GM23338 (cell line): ENCODE data around the gene RMI1. TPM values are rescaled to one million over a fixed set of nuclear protein-coding genes. Genes with fewer than 3 reads are reported as not detected.

Experiments
- ATAC-seq: fragments of 200-7000 bp; cut with Tn5 transposase; 3 replicates; pipeline ENCODE4 v1.9.1; 2020
- DNase-seq: peaks from one replicate; pipeline ENCODE4 v3.0.0-alpha.2; 2015; ENCODE audit warnings: low spot score
- H2AFZ ChIP-seq: fragments of 200-600 bp; sonication (generic); 2 replicates; pipeline ENCODE4 v1.8.0; 2016; ENCODE audit warnings: antibody characterized with exemption, mild to moderate bottlenecking, moderate library complexity
- H3F3A ChIP-seq: fragments of 200-600 bp; sonication (generic); replicated peaks from 2 replicates; pipeline ENCODE4 v1.8.0; 2017; ENCODE audit warnings: antibody characterized with exemption, mixed run types, low read depth
- H3K27ac ChIP-seq: fragments of 200-600 bp; sonication (generic); 2 replicates; pipeline ENCODE4 v1.6.1; 2016; ENCODE audit warnings: low read depth
- H3K27me3 ChIP-seq: fragments of 200-600 bp; sonication (generic); 2 replicates; pipeline ENCODE4 v1.8.0; 2016; ENCODE audit warnings: mild to moderate bottlenecking, mixed run types, moderate library complexity; ENCODE audit not compliant: insufficient read depth
- H3K36me3 ChIP-seq: fragments of 200-600 bp; sonication (generic); 2 replicates; pipeline ENCODE4 v1.8.0; 2016; ENCODE audit warnings: mild to moderate bottlenecking; ENCODE audit not compliant: insufficient read depth
- H3K4me1 ChIP-seq: fragments of 200-600 bp; sonication (generic); 2 replicates; pipeline ENCODE4 v1.8.0; 2016; ENCODE audit warnings: mild to moderate bottlenecking, moderate library complexity; ENCODE audit not compliant: insufficient read depth
- H3K4me2 ChIP-seq: fragments of 200-600 bp; sonication (generic); 2 replicates; pipeline ENCODE4 v1.7.1; 2017; ENCODE audit warnings: mixed run types
- H3K4me3 ChIP-seq: fragments of 200-600 bp; sonication (generic); 2 replicates; pipeline ENCODE4 v1.6.1; 2016; ENCODE audit warnings: mixed run types
- H3K79me2 ChIP-seq: fragments of 200-600 bp; sonication (generic); replicated peaks from 2 replicates; pipeline ENCODE4 v1.8.0; 2017; ENCODE audit warnings: mild to moderate bottlenecking; ENCODE audit not compliant: insufficient read depth
- H3K9me2 ChIP-seq: fragments of 200-600 bp; sonication (generic); 2 replicates; pipeline ENCODE4 v1.8.0; 2017; ENCODE audit not compliant: insufficient read depth
- H4K20me1 ChIP-seq: fragments of 200-600 bp; sonication (generic); replicated peaks from 2 replicates; pipeline ENCODE4 v1.8.0; 2017; ENCODE audit warnings: mild to moderate bottlenecking; ENCODE audit not compliant: insufficient read depth
- H3K27ac Mint-ChIP-seq: 2 replicates; pipeline ENCODE4 v1.8.0; 2020; ENCODE audit warnings: inconsistent platforms, mild to moderate bottlenecking, moderate library complexity, mixed read lengths
- H3K27me3 Mint-ChIP-seq: 3 replicates; pipeline ENCODE4 v1.8.0; 2022; ENCODE audit warnings: low read depth, mild to moderate bottlenecking, moderate library complexity, mixed read lengths, inconsistent platforms; ENCODE audit not compliant: insufficient read depth, poor library complexity
- H3K36me3 Mint-ChIP-seq: 3 replicates; pipeline ENCODE4 v1.8.0; 2021; ENCODE audit warnings: low read depth, mild to moderate bottlenecking, inconsistent platforms, moderate library complexity, mixed read lengths
- H3K4me1 Mint-ChIP-seq: 3 replicates; pipeline ENCODE4 v1.8.0; 2020; ENCODE audit warnings: mild to moderate bottlenecking, inconsistent platforms, mixed read lengths
- H3K4me3 Mint-ChIP-seq: 3 replicates; pipeline ENCODE4 v1.8.0; 2021; ENCODE audit warnings: moderate library complexity, mild to moderate bottlenecking, inconsistent platforms, mixed read lengths
- H3K9me3 Mint-ChIP-seq: 3 replicates; pipeline ENCODE4 v1.8.0; 2020; ENCODE audit warnings: moderate library complexity, mild to moderate bottlenecking, inconsistent platforms, mixed read lengths
- CREB1 ChIP-seq: fragments of 250-450 bp; sonication (Bioruptor Pico); IDR thresholded peaks from 2 replicates; pipeline ENCODE4 v1.5.0; 2020; ENCODE audit warnings: low read depth, mild to moderate bottlenecking, moderate library complexity
- CTCF ChIP-seq, 2 experiments: fragments of 200-600 bp in 1 of 2; sonication (generic) in 1 of 2; conservative IDR thresholded peaks; 2 replicates each; pipeline versions ENCODE4 v1.5.1 to v1.6.1; 2016 to 2017; ENCODE audit warnings: antibody characterized with exemption in 2 of 2, low read depth in 2 of 2, mild to moderate bottlenecking in 2 of 2, moderate library complexity in 1 of 2
- ETS1 ChIP-seq: IDR thresholded peaks from 2 replicates; pipeline ENCODE4 v1.6.1; 2016; ENCODE audit warnings: antibody characterized with exemption
- EZH2 ChIP-seq: fragments of 200-600 bp; sonication (generic); IDR thresholded peaks from one replicate; pipeline ENCODE4 v1.8.0; 2017; ENCODE audit warnings: antibody characterized with exemption, mild to moderate bottlenecking, low read depth; ENCODE audit not compliant: unreplicated experiment
- EZH2phosphoT487 ChIP-seq: fragments of 200-600 bp; sonication (generic); IDR thresholded peaks from one replicate; pipeline ENCODE4 v1.8.1; 2018; ENCODE audit warnings: antibody characterized with exemption; ENCODE audit not compliant: unreplicated experiment
- JUNB ChIP-seq: IDR thresholded peaks from one replicate; pipeline ENCODE4 v1.6.1; 2016; ENCODE audit warnings: antibody characterized with exemption; ENCODE audit not compliant: unreplicated experiment
- NANOG ChIP-seq: IDR thresholded peaks from 2 replicates; pipeline ENCODE4 v1.6.1; 2016; ENCODE audit warnings: antibody characterized with exemption, borderline replicate concordance
- POLR2AphosphoS5 ChIP-seq: IDR thresholded peaks from 2 replicates; pipeline ENCODE4 v1.6.1; 2016; ENCODE audit warnings: antibody characterized with exemption, low read depth
- REST ChIP-seq: IDR thresholded peaks from one replicate; pipeline ENCODE4 v1.6.1; 2018; ENCODE audit warnings: antibody characterized with exemption; ENCODE audit not compliant: unreplicated experiment
- STAT1 ChIP-seq: IDR thresholded peaks from one replicate; pipeline ENCODE4 v1.6.1; 2016; ENCODE audit warnings: antibody characterized with exemption; ENCODE audit not compliant: unreplicated experiment
- ZNF114 ChIP-seq: fragments of 250-450 bp; sonication (Bioruptor Pico); IDR thresholded peaks from 2 replicates; pipeline ENCODE4 v1.5.0; 2020; ENCODE audit warnings: mild to moderate bottlenecking, moderate library complexity
- ZNF331 ChIP-seq: fragments of 250-450 bp; sonication (Bioruptor Pico); IDR thresholded peaks from 2 replicates; pipeline ENCODE4 v1.5.0; 2020; ENCODE audit warnings: low read depth, mild to moderate bottlenecking, moderate library complexity
- polyA plus RNA-seq: library from polyadenylated mRNA; unstranded; fragments of >200 nt; fragmentation: Nextera tagmentation; extraction: Ambion mirVana; gene quantifications from 2 replicates; pipeline ENCODE4 v1.2.1, GENCODE V29; 2016
- total RNA-seq: library from RNA; depleted of rRNA; stranded (reverse); fragments of >200 nt; shearing (Covaris generic); gene quantifications from 2 replicates; pipeline ENCODE4 v1.2.3, GENCODE V29; 2014

Gene RMI1
- total and polyA plus RNA-seq, 2 experiments from 2014 or later: 16.9 to 36.1 TPM

GRCh38 chr9:83959061-83959460 is 21.5 kb upstream of the RMI1 start (continued):
- TF ChIP-seq REST: no peak

GRCh38 chr9:83960991-83961390 is 19.6 kb upstream of the RMI1 start:
- Histone ChIP-seq H3K27ac (no peak overlapping the region), H3K9me2 (no peaks in the 10 kb centered on the region), H4K20me1 (no peaks in the 10 kb centered on the region), H3K36me3 (no peaks in the 10 kb centered on the region), H3K4me1 (no peaks in the 10 kb centered on the region; the same call in 1 of the 2 replicates), H2AFZ (no peak overlapping the region), H3K4me3 (no peak overlapping the region), H3F3A (peaks cover 14% of the 10 kb centered on the region), H3K4me2 (no peak overlapping the region), H3K79me2 (no peaks in the 10 kb centered on the region), H3K27me3 (no peaks in the 10 kb centered on the region)
- DNase-seq (no peak), ATAC-seq (no peak)
- Mint-ChIP-seq H3K9me3 (no peaks in the 10 kb centered on the region; the same call in 2 of the 3 replicates), H3K4me1 (peaks cover 6% of the 10 kb centered on the region; the same call in 2 of the 3 replicates), H3K36me3 (peaks cover 1% of the 10 kb centered on the region; the same call in 1 of the 3 replicates), H3K4me3 (no peak overlapping the region), H3K27ac (no peak overlapping the region), H3K27me3 (peaks cover 18% of the 10 kb centered on the region)
- no peak for TF ChIP-seq STAT1

GRCh38 chr9:83962165-83962564 is 18.4 kb upstream of the RMI1 start:
- no peaks in the 10 kb centered on the region; the same call in 1 of the 3 replicates for H3K9me3 Mint-ChIP-seq
- Histone ChIP-seq H3K27me3 (no peaks in the 10 kb centered on the region), H3K9me2 (no peaks in the 10 kb centered on the region), H3K79me2 (no peaks in the 10 kb centered on the region), H2AFZ (no peak overlapping the region; the same call in 1 of the 2 replicates), H4K20me1 (no peaks in the 10 kb centered on the region), H3K4me1 (no peaks in the 10 kb centered on the region; the same call in 1 of the 2 replicates), H3K4me3 (no peak overlapping the region), H3F3A (peaks cover 23% of the 10 kb centered on the region), H3K27ac (no peak overlapping the region), H3K4me2 (no peak overlapping the region), H3K36me3 (no peaks in the 10 kb centered on the region)
- H3K36me3 Mint-ChIP-seq: peaks cover 10% of the 10 kb centered on the region; the same call in 2 of the 3 replicates
- no peak for ATAC-seq
- no peak overlapping the region for H3K4me3 Mint-ChIP-seq
- DNase-seq: peak; percentile 40
- H3K27me3 Mint-ChIP-seq: peaks cover 19% of the 10 kb centered on the region
- no peak overlapping the region for H3K27ac Mint-ChIP-seq
- H3K4me1 Mint-ChIP-seq: 0 out of 3 replicates have a peak, but pooled peaks cover 2% of the 10 kb centered on the region
- no peak for TF ChIP-seq NANOG
- no peak for TF ChIP-seq REST
- no peak for TF ChIP-seq ZNF331 (CRISPR knock-in tag)
- no peak for TF ChIP-seq EZH2phosphoT487
- TF ChIP-seq EZH2: no peak
- TF ChIP-seq ETS1: no peak
- no peak for TF ChIP-seq JUNB
- TF ChIP-seq CTCF (conservative IDR thresholded peaks at IDR 0.05; ENCODE audit: low read depth in 2 of 2): no peak
- TF ChIP-seq ZNF114 (CRISPR knock-in tag): no peak
- TF ChIP-seq STAT1: no peak
- TF ChIP-seq POLR2AphosphoS5: no peak
- TF ChIP-seq CREB1 (CRISPR knock-in tag): no peak
